OCI-LY7 (cell line): ENCODE data around the gene NDUFAF4. TPM values are rescaled to one million over a fixed set of nuclear protein-coding genes. Genes with fewer than 3 reads are reported as not detected.

Source experiments
- BruUV-seq: library from RNA; stranded (reverse); fragments of 400-500 nt; replicated peaks from 2 replicates; lab custom pipeline; 2021; lab: Mats Ljungman, UMichigan
- CTCF ChIA-PET: fragments of 300-600 bp; sonication (Branson Sonifier 250); formaldehyde crosslinking; loops from one replicate; lab custom pipeline; 2022; ENCODE audit warnings: antibody characterized with exemption; ENCODE audit not compliant: unreplicated experiment; lab: Charles Lee
- POLR2A ChIA-PET: fragments of 300-600 bp; sonication (Branson Sonifier 250); formaldehyde crosslinking; loops from one replicate; lab custom pipeline; 2022; ENCODE audit warnings: antibody characterized with exemption; lab: Charles Lee
- DNase-seq: peaks from one replicate; pipeline ENCODE4 v3.0.0-alpha.2; 2015; ENCODE audit warnings: low spot score
- H2AFZ ChIP-seq: fragments of 200-600 bp; sonication (generic), shearing (Covaris generic); 2 replicates; pipeline ENCODE4 v1.6.1; 2014; ENCODE audit warnings: mild to moderate bottlenecking, antibody characterized with exemption, low read length, moderate library complexity
- H3K27ac ChIP-seq: fragments of 200-600 bp; sonication (generic); 2 replicates; pipeline ENCODE4 v1.5.1; 2014; ENCODE audit warnings: mixed run types, low read depth, mild to moderate bottlenecking, moderate library complexity, low read length, inconsistent platforms; ENCODE audit not compliant: poor library complexity, severe bottlenecking
- H3K36me3 ChIP-seq: fragments of 200-600 bp; sonication (generic); 2 replicates; pipeline ENCODE4 v1.6.1; 2014; ENCODE audit warnings: mild to moderate bottlenecking, antibody characterized with exemption, low read length, moderate library complexity, mixed read lengths; ENCODE audit not compliant: insufficient read depth
- H3K4me1 ChIP-seq: fragments of 200-600 bp; sonication (generic); 2 replicates; pipeline ENCODE4 v1.5.1; 2014; ENCODE audit warnings: mild to moderate bottlenecking, low read length; ENCODE audit not compliant: insufficient read depth, poor library complexity, severe bottlenecking
- H3K4me2 ChIP-seq: fragments of 200-600 bp; sonication (generic); 2 replicates; pipeline ENCODE4 v1.6.1; 2014; ENCODE audit warnings: mild to moderate bottlenecking, low read length
- H3K4me3 ChIP-seq: fragments of 200-600 bp; sonication (generic); 2 replicates; pipeline ENCODE4 v1.5.1; 2014; ENCODE audit warnings: mild to moderate bottlenecking, low read depth, low read length; ENCODE audit not compliant: poor library complexity, severe bottlenecking
- H3K79me2 ChIP-seq: fragments of 200-600 bp; sonication (generic); 2 replicates; pipeline ENCODE4 v1.6.1; 2016; ENCODE audit warnings: low read depth, mild to moderate bottlenecking, low read length, moderate library complexity, mixed read lengths; ENCODE audit not compliant: insufficient read depth
- H3K9me2 ChIP-seq: fragments of 200-600 bp; sonication (generic); 2 replicates; pipeline ENCODE4 v1.6.1; 2016; ENCODE audit warnings: mild to moderate bottlenecking, low read length, mixed read lengths; ENCODE audit not compliant: insufficient read depth
- H3K9me3 ChIP-seq: fragments of 200-600 bp; sonication (generic); 2 replicates; pipeline ENCODE4 v1.6.1; 2014; ENCODE audit warnings: mild to moderate bottlenecking, mixed run types, low read length, mixed read lengths
- H4K20me1 ChIP-seq: fragments of 200-600 bp; sonication (generic); 2 replicates; pipeline ENCODE4 v1.6.1; 2014; ENCODE audit warnings: mild to moderate bottlenecking, antibody characterized with exemption, low read length, moderate library complexity, mixed read lengths; ENCODE audit not compliant: insufficient read depth
- CTCF ChIP-seq: fragments of 200-600 bp; sonication (generic); conservative IDR thresholded peaks from 2 replicates; pipeline ENCODE4 v1.5.1; 2014; ENCODE audit warnings: mild to moderate bottlenecking, antibody characterized with exemption, low read length, moderate library complexity, mixed read lengths
- EZH2phosphoT487 ChIP-seq: fragments of 200-600 bp; sonication (generic); IDR thresholded peaks from 2 replicates; pipeline ENCODE4 v1.6.1; 2018; ENCODE audit warnings: low read depth, borderline replicate concordance, mild to moderate bottlenecking, mixed run types, antibody characterized with exemption, low read length, moderate library complexity, mixed read lengths
- intact Hi-C: fragments of 100-400 bp; cut with micrococcal nuclease; formaldehyde crosslinking; loops from one replicate; pipeline ENCODE4 v1.10.0; 2022; ENCODE audit not compliant: unreplicated experiment
- total RNA-seq, 2 experiments: library from RNA; depleted of rRNA in 1 of 2; stranded (reverse); fragments of >200 nt in 1 of 2; shearing (Covaris generic) in 1 of 2; gene quantifications; 2 replicates each; pipeline ENCODE4 v1.2.3, GENCODE V29; 2014 to 2022

The NDUFAF4 gene
- total RNA-seq, 2 experiments from 2014 or later: 31.5 to 80.4 TPM

GRCh38 chr6:96917098-96917497, 19.4 kb upstream of the NDUFAF4 start:
- ChIA-PET POLR2A (interaction anchor here (0.7 to 0.9 kb wide), 2 partner anchors 10 to 12 kb away, joined by 3 to 4 read pairs; no protein-coding TSS in a partner anchor), CTCF (no interaction called here)
- no peak for DNase-seq
- no peaks in the 10 kb centered on the region for H3K79me2 ChIP-seq
- H3K4me3 ChIP-seq: no peak overlapping the region
- H3K27ac ChIP-seq: no peak overlapping the region
- H3K4me2 ChIP-seq: no peak overlapping the region
- H3K36me3 ChIP-seq: no peaks in the 10 kb centered on the region
- BruUV-seq: no TSS peak
- intact Hi-C loops: no loop called here
- no peak for TF ChIP-seq EZH2phosphoT487
- TF ChIP-seq CTCF: no peak
- no peaks in the 10 kb centered on the region for H3K9me3 ChIP-seq
- no peaks in the 10 kb centered on the region for H4K20me1 ChIP-seq
- no peaks in the 10 kb centered on the region for H3K9me2 ChIP-seq
- no peaks in the 10 kb centered on the region for H3K4me1 ChIP-seq
- H2AFZ ChIP-seq: no peak overlapping the region

- no peaks in the 10 kb centered on the region for H3K79me2 ChIP-seq
- H3K27ac ChIP-seq: no peak overlapping the region
- H3K9me2 ChIP-seq: no peaks in the 10 kb centered on the region
- no peaks in the 10 kb centered on the region for H3K4me1 ChIP-seq
- no peak for DNase-seq
- TF ChIP-seq EZH2phosphoT487 (no peak), CTCF (no peak)
- H2AFZ ChIP-seq: no peak overlapping the region
- no peaks in the 10 kb centered on the region for H4K20me1 ChIP-seq
- no peaks in the 10 kb centered on the region for H3K9me3 ChIP-seq
- POLR2A ChIA-PET: interaction anchor here (0.6 to 2.9 kb wide), 2 partner anchors 8 to 9 kb away, joined by 3 to 31 read pairs; no protein-coding TSS in a partner anchor
- CTCF ChIA-PET: no interaction called here
- H3K4me2 ChIP-seq: no peak overlapping the region
- no TSS peak for BruUV-seq
- H3K36me3 ChIP-seq: no peaks in the 10 kb centered on the region
- no peak overlapping the region for H3K4me3 ChIP-seq
- intact Hi-C loops: no loop called here
Observed at GRCh38 chr6:96913621-96914020, 15.9 kb upstream of the NDUFAF4 start.

GRCh38 chr6:96911751-96912150, 14.1 kb upstream of the NDUFAF4 start:
- Histone ChIP-seq H2AFZ (no peak overlapping the region), H3K4me1 (no peaks in the 10 kb centered on the region), H3K9me3 (no peaks in the 10 kb centered on the region), H4K20me1 (no peaks in the 10 kb centered on the region), H3K9me2 (no peaks in the 10 kb centered on the region), H3K27ac (no peak overlapping the region), H3K4me3 (no peak overlapping the region), H3K36me3 (no peaks in the 10 kb centered on the region), H3K79me2 (no peaks in the 10 kb centered on the region), H3K4me2 (no peak overlapping the region)
- no peak for DNase-seq
- intact Hi-C loops: no loop called here
- no TSS peak for BruUV-seq
- CTCF ChIA-PET: interaction anchor here (0.9 kb wide), 1 partner anchor 147 kb away, joined by 3 read pairs; no protein-coding TSS in a partner anchor
- no peak for TF ChIP-seq CTCF
- no peak for TF ChIP-seq EZH2phosphoT487
- POLR2A ChIA-PET: interaction anchor here (0.6 to 2.9 kb wide), 7 partner anchors 8 to 131 kb away, joined by 3 to 31 read pairs (median 3); no protein-coding TSS in a partner anchor
